WI38 (cell line): ENCODE measurements around the gene MEGF11.
"Not testable (repeated sequence)": the region's sequence is repeated elsewhere in the genome, so short reads cannot be mapped to it uniquely, and the experiment has no call there.

Experiments
- H3K4me3 ChIP-seq: 2 replicates; pipeline ENCODE4 v1.5.1; 2011; ENCODE audit warnings: low read depth, mild to moderate bottlenecking, control low read depth, low read length
- TF ChIP-seq, protein P1 (sequence below): IDR thresholded peaks from 2 replicates; pipeline ENCODE4 v1.5.1; 2012; ENCODE audit warnings: low read depth, mild to moderate bottlenecking, control low read depth, low read length

The MEGF11 gene

DNA sequence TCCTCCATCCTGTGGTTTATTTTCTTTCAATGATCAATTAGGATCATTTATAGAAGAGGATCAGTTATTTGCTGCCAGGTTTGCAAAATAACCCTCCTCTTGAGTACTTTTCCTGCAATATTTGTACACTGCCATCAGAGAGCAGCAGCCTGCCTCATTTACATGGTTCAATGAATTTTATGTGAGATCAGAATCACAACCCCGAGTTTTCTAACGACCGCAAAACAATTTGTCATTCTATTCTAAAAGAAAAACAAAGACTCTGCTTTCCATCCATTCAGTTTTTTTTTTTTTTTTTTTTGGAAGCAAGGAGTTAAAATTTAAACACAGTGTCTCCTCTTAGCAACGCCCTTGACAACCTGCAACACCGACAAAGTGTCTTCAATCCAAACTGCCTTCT lies 237.4 kb downstream of the MEGF11 start:
- TF ChIP-seq, protein P1, sequence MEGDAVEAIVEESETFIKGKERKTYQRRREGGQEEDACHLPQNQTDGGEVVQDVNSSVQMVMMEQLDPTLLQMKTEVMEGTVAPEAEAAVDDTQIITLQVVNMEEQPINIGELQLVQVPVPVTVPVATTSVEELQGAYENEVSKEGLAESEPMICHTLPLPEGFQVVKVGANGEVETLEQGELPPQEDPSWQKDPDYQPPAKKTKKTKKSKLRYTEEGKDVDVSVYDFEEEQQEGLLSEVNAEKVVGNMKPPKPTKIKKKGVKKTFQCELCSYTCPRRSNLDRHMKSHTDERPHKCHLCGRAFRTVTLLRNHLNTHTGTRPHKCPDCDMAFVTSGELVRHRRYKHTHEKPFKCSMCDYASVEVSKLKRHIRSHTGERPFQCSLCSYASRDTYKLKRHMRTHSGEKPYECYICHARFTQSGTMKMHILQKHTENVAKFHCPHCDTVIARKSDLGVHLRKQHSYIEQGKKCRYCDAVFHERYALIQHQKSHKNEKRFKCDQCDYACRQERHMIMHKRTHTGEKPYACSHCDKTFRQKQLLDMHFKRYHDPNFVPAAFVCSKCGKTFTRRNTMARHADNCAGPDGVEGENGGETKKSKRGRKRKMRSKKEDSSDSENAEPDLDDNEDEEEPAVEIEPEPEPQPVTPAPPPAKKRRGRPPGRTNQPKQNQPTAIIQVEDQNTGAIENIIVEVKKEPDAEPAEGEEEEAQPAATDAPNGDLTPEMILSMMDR = no peak
- no peak overlapping the region for H3K4me3 ChIP-seq

DNA sequence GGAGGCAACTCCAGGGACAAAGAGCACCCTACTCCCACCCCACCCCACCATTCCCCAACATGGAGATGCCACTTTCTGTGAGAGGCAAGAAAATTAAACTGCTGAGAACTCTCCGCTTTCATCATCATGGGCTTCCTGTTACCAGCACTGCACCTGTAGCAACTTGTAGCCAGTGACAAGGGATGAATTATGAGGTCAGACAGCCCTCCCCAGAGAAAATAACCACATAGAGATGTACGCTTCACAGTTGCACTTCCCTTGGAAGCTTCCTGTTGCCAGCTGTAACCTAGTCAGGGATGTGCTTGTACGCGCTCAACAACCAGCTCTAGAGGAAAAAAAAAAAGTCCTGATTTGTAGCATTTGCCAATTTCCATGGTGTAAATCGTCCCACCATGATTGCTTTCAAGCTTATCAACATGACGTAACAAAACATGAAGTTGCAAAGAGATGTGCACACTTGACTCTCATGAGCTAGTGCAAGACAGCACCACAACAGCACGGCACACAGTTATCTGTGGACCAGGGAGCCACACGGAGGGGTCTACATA lies 238.8 kb downstream of the MEGF11 start:
- no peak overlapping the region for H3K4me3 ChIP-seq
- TF ChIP-seq, protein P1 = no peak

DNA sequence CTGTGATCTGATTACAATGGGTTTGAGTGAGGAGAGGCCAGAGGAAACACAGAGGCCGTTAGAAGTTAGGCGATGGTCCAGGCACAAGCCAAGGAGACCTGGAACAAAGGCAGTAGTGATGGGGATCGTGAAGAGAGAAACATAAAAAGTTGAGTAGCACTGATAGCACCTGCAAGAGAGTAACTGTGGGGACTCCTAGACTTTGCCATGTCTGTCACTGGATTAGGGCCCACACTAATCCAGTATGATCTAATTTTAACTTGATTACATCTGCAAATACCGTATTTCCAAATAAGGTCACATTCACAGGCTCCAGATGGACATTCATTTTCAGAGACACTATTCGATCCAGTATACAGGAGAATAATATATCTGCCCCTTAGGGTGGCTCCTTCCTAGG lies 239.5 kb downstream of the MEGF11 start:
- H3K4me3 ChIP-seq = no peak overlapping the region
- TF ChIP-seq, protein P1 = no peak

DNA sequence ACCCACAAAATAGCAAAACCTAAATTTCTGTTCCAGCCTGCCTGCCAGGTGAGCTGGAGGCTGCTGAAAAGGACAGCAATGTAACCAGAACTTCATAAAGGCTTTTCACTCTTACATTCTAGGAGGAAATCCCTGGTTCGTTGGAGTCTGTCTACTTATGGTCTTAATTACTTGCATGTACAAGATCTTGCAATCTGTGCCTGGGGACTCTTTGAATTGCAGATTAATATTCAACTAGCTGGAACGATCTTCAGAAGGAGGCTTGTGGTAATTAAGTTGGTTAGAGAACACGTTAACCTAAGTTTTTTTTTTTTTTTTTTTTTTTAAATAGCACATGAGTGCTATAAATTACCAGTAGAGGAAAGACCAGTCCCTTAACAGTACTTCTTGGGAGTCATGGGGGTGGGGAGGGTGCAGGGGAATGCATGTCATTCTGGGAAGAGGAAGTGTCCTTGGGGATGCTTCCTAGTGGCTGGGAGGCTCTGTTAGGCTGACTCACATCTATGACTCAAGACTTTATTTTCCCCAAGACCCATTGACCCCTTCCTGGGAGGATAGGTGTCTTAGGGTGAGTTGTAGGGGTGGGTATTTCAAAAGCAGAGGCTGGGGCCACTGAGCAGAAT lies 244.5 kb downstream of the MEGF11 start:
- H3K4me3 ChIP-seq = no peak overlapping the region
- TF ChIP-seq, protein P1 = no peak

DNA sequence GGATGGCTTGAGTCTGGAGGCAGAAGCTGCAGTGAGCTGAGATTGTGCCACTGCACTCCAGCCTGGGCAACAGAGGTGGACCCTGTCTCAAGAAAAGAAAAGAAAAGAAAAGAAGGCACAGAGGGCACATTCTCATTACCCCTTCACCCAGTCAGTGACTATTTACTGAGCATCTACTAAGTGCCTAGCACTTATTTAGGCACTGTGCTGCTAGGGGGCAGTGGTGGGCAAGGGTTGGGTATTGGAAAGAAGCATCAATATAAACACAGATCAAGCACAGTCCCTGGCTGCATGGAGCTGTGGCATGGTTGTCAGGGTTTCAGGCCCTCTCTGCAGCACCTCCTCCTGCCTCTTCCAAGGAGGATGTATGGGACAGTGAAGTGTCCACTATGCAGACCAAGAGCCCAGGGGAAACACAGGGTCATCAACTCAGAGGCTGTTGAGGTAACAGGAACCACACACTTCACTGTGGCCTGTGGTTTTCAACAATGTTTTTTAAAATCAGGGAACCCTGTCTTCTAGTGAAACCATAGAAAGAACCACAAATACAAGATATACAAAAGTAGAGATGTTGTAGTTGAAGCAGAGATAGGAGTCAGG lies 245.8 kb downstream of the MEGF11 start:
- H3K4me3 ChIP-seq = no peak overlapping the region
- TF ChIP-seq, protein P1 = no peak

DNA sequence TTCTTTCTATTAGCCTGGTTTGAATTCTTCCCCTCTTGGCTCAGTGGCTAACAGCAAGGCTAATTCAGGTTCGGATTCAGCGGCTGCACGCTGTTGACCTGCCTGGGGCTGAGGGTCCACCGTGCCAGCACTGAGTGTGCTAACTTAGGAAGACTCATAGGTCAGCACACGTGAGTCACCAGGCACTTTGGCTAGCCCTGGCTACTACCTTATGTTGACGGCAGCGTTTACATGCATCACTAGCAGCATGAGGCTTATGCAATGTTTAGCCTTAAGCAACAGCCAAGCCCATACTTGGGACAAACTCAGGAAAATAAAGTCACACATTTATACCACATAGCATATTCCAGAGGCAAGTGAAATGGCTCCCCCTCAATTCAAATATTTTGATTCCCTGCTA lies 246.6 kb downstream of the MEGF11 start:
- no peak overlapping the region for H3K4me3 ChIP-seq
- TF ChIP-seq, protein P1 = no peak

DNA sequence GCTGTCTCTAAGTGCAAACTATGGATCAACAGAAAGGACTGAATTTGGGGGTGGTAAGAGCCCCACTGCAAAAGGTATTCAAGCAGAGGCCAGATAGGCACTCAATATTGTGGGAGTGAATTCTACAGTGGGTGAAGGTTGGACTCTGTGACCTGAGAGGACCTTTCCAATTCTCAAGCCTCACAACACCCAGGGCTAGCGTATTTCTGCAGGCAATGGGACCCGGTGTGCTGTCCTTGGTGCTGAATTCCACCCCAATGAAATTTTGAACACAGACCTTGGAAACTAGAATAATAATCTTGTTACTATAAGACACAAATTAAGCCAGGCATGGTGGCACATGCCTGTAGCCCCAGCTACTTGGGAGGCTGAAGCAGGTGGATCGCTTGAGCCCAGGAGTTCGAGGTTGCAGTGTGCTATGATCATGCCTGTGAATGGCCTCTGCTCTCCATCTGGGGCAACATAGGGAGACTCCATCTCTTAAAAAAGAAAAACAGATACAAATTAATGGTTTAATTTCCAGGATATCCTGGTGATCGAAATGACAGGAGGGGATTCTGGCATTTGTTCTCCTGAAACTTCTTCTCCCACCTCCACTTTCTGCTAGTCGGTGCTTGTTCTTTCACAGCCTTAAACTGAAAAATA lies 248.8 kb downstream of the MEGF11 start:
- no peak overlapping the region for H3K4me3 ChIP-seq
- TF ChIP-seq, protein P1 = no peak

DNA sequence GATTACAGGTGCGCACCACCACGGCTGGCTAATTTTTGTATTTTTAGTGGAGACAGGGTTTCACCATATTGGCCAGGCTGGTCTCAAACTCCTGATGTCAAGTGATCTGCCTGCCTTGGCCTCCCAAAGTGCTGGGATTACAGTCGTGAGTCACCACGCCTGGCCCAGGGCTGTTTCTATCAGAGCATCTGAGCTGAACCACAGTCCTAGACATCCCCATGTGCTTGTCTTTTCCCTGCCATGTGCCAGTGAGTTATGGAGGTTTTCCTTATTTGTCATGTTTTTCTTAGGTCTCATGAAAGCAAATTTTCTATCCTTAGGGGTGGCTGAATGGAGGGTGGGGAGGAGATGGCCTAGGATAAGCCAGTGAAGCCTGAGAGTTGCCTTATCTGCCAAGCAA lies 250.4 kb downstream of the MEGF11 start:
- not testable (repeated sequence) for H3K4me3 ChIP-seq
